Neural progenitor cell (in vitro differentiated cells): ENCODE data around the gene PPP1R27. TPM values are rescaled to one million over a fixed set of nuclear protein-coding genes. Genes with fewer than 3 reads are reported as not detected.

Source experiments
- DNase-seq: peaks from one replicate; pipeline ENCODE4 v3.0.0-alpha.2; 2016; ENCODE audit warnings: low spot score
- H2AFZ ChIP-seq: fragments of 200-600 bp; sonication (generic); replicated peaks from 2 replicates; pipeline ENCODE4 v1.6.1; 2016; ENCODE audit warnings: antibody characterized with exemption
- H3F3A ChIP-seq: fragments of 200-600 bp; sonication (generic); 2 replicates; pipeline ENCODE4 v1.6.1; 2016; ENCODE audit warnings: antibody characterized with exemption, low read depth
- H3K27ac ChIP-seq: fragments of 200-600 bp; sonication (generic); 2 replicates; pipeline ENCODE4 v1.5.1; 2016; ENCODE audit warnings: mild to moderate bottlenecking
- H3K27me3 ChIP-seq: fragments of 200-600 bp; sonication (generic); 2 replicates; pipeline ENCODE4 v1.6.1; 2016; ENCODE audit warnings: mild to moderate bottlenecking, moderate library complexity
- H3K36me3 ChIP-seq: fragments of 200-600 bp; sonication (generic); 2 replicates; pipeline ENCODE4 v1.5.1; 2016
- H3K4me1 ChIP-seq: fragments of 200-600 bp; sonication (generic); 2 replicates; pipeline ENCODE4 v1.6.1; 2016; ENCODE audit warnings: mixed run types
- H3K4me2 ChIP-seq: fragments of 200-600 bp; sonication (generic); 2 replicates; pipeline ENCODE4 v1.6.1; 2016
- H3K4me3 ChIP-seq: fragments of 200-600 bp; sonication (generic); 2 replicates; pipeline ENCODE4 v1.5.1; 2016
- H3K79me2 ChIP-seq: fragments of 200-600 bp; sonication (generic); 2 replicates; pipeline ENCODE4 v1.6.1; 2016; ENCODE audit warnings: low read depth
- H3K9ac ChIP-seq: fragments of 200-600 bp; sonication (generic); 2 replicates; pipeline ENCODE4 v1.6.1; 2016
- H3K9me3 ChIP-seq: fragments of 200-600 bp; sonication (generic); 2 replicates; pipeline ENCODE4 v1.5.1; 2016; ENCODE audit warnings: low read depth
- H4K20me1 ChIP-seq: fragments of 200-600 bp; sonication (generic); 2 replicates; pipeline ENCODE4 v1.6.1; 2016; ENCODE audit warnings: low read depth
- H3K27ac Mint-ChIP-seq: 3 replicates; pipeline ENCODE4 v1.8.0; 2021; ENCODE audit warnings: mixed read lengths
- H3K27me3 Mint-ChIP-seq: 2 replicates; pipeline ENCODE4 v1.8.0; 2022; ENCODE audit warnings: low read depth, mild to moderate bottlenecking, inconsistent platforms, moderate library complexity, mixed read lengths; ENCODE audit not compliant: insufficient read depth
- H3K36me3 Mint-ChIP-seq: 3 replicates; pipeline ENCODE4 v1.8.0; 2021; ENCODE audit warnings: mixed read lengths
- H3K4me1 Mint-ChIP-seq: 3 replicates; pipeline ENCODE4 v1.8.0; 2021; ENCODE audit warnings: mixed read lengths
- H3K4me3 Mint-ChIP-seq: 3 replicates; pipeline ENCODE4 v1.8.0; 2021; ENCODE audit warnings: mild to moderate bottlenecking, moderate library complexity, mixed read lengths
- H3K9me3 Mint-ChIP-seq: 3 replicates; pipeline ENCODE4 v1.8.0; 2020; ENCODE audit warnings: mixed read lengths
- CTCF ChIP-seq: fragments of 200-600 bp; sonication (generic); IDR thresholded peaks from 2 replicates; pipeline ENCODE4 v1.5.1; 2017; ENCODE audit warnings: antibody characterized with exemption, mild to moderate bottlenecking
- EZH2 ChIP-seq: fragments of 200-600 bp; sonication (generic); IDR thresholded peaks from 2 replicates; pipeline ENCODE4 v1.6.1; 2017; ENCODE audit warnings: antibody characterized with exemption, mild to moderate bottlenecking, moderate library complexity
- EZH2phosphoT487 ChIP-seq: fragments of 200-600 bp; sonication (generic); IDR thresholded peaks from 2 replicates; pipeline ENCODE4 v1.6.1; 2017; ENCODE audit warnings: antibody characterized with exemption
- total RNA-seq: library from RNA; depleted of rRNA; stranded (reverse); fragments of >200 nt; gene quantifications from 2 replicates; pipeline ENCODE4 v1.2.3, GENCODE V29; 2015; ENCODE audit warnings: low replicate concordance

PPP1R27 gene
- total RNA-seq, 1 donor from 2014 or later, result not detected

GRCh38 chr17:81807839-81808238 lies 27.0 kb downstream of the PPP1R27 start:
- DNase-seq, result no peak
- Histone ChIP-seq H3K36me3 (no peaks in the 10 kb centered on the region), H3K4me2 (no peak overlapping the region), H4K20me1 (peaks cover 2% of the 10 kb centered on the region), H3K27me3 (peaks cover 73% of the 10 kb centered on the region), H3K27ac (no peak overlapping the region), H3K9ac (no peak overlapping the region), H3K4me3 (no peak overlapping the region), H2AFZ (no peak overlapping the region), H3F3A (peaks cover 3% of the 10 kb centered on the region), H3K9me3 (no peaks in the 10 kb centered on the region), H3K79me2 (no peaks in the 10 kb centered on the region), H3K4me1 (peaks cover 12% of the 10 kb centered on the region)
- Mint-ChIP-seq H3K4me1 (no peaks in the 10 kb centered on the region), H3K4me3 (no peak overlapping the region), H3K27ac (no peak overlapping the region), H3K27me3 (peaks cover 29% of the 10 kb centered on the region), H3K36me3 (no peaks in the 10 kb centered on the region), H3K9me3 (no peaks in the 10 kb centered on the region)
- no peak for TF ChIP-seq EZH2
- no peak for TF ChIP-seq CTCF
- no peak for TF ChIP-seq EZH2phosphoT487

GRCh38 chr17:81807210-81807719 lies 27.6 kb downstream of the PPP1R27 start:
- no peak for DNase-seq
- H3K9ac ChIP-seq, result no peak overlapping the region
- no peaks in the 10 kb centered on the region for H3K79me2 ChIP-seq
- H3K27ac ChIP-seq, result no peak overlapping the region
- no peaks in the 10 kb centered on the region for H3K36me3 ChIP-seq
- H3K4me1 ChIP-seq, result peaks cover 12% of the 10 kb centered on the region
- H3K27me3 ChIP-seq, result peaks cover 79% of the 10 kb centered on the region
- H4K20me1 ChIP-seq, result peaks cover 2% of the 10 kb centered on the region
- no peak for TF ChIP-seq CTCF
- TF ChIP-seq EZH2phosphoT487, result no peak
- no peak for TF ChIP-seq EZH2
- peaks cover 3% of the 10 kb centered on the region for H3F3A ChIP-seq
- Mint-ChIP-seq H3K27me3 (peaks cover 34% of the 10 kb centered on the region), H3K36me3 (no peaks in the 10 kb centered on the region), H3K9me3 (no peaks in the 10 kb centered on the region), H3K4me1 (no peaks in the 10 kb centered on the region), H3K27ac (no peak overlapping the region), H3K4me3 (no peak overlapping the region)
- H2AFZ ChIP-seq, result no peak overlapping the region
- H3K4me3 ChIP-seq, result no peak overlapping the region
- no peak overlapping the region for H3K4me2 ChIP-seq
- no peaks in the 10 kb centered on the region for H3K9me3 ChIP-seq

GRCh38 chr17:81806461-81807209 lies 28.2 kb downstream of the PPP1R27 start:
- H3K9me3 ChIP-seq, result no peaks in the 10 kb centered on the region
- Mint-ChIP-seq H3K27me3 (peaks cover 41% of the 10 kb centered on the region), H3K4me3 (no peak overlapping the region), H3K27ac (no peak overlapping the region), H3K36me3 (no peaks in the 10 kb centered on the region), H3K9me3 (peaks cover 2% of the 10 kb centered on the region), H3K4me1 (no peaks in the 10 kb centered on the region)
- peaks cover 2% of the 10 kb centered on the region for H4K20me1 ChIP-seq
- no peak overlapping the region for H2AFZ ChIP-seq
- no peaks in the 10 kb centered on the region for H3K79me2 ChIP-seq
- H3K4me2 ChIP-seq, result no peak overlapping the region
- TF ChIP-seq CTCF (no peak), EZH2phosphoT487 (no peak), EZH2 (no peak)
- H3K4me1 ChIP-seq, result peaks cover 12% of the 10 kb centered on the region
- peaks cover 3% of the 10 kb centered on the region for H3F3A ChIP-seq
- peaks cover 85% of the 10 kb centered on the region for H3K27me3 ChIP-seq
- H3K9ac ChIP-seq, result no peak overlapping the region
- no peak overlapping the region for H3K27ac ChIP-seq
- no peak for DNase-seq
- H3K4me3 ChIP-seq, result no peak overlapping the region
- H3K36me3 ChIP-seq, result no peaks in the 10 kb centered on the region
